Smooth muscle cell (in vitro differentiated cells): ENCODE measurements around the gene SATB1. TPM values are rescaled to one million over a fixed set of nuclear protein-coding genes. Genes with fewer than 3 reads are reported as not detected.

Experiments used
- DNase-seq: peaks from one replicate; lab custom pipeline; 2025; ENCODE audit not compliant: unreplicated experiment; lab: John Stamatoyannopoulos, UW
- H2AFZ ChIP-seq: fragments of 200-600 bp; sonication (generic); 2 replicates; pipeline ENCODE4 v1.6.0; 2016; ENCODE audit warnings: antibody characterized with exemption, low read depth, mild to moderate bottlenecking
- H3F3A ChIP-seq: fragments of 200-600 bp; sonication (generic); 2 replicates; pipeline ENCODE4 v1.6.0; 2017; ENCODE audit warnings: antibody characterized with exemption, low read depth
- H3K27ac ChIP-seq: fragments of 200-600 bp; sonication (generic); 2 replicates; pipeline ENCODE4 v1.5.1; 2016; ENCODE audit warnings: low read depth, mild to moderate bottlenecking
- H3K27me3 ChIP-seq: fragments of 200-600 bp; sonication (generic); 2 replicates; pipeline ENCODE4 v1.6.1; 2016; ENCODE audit warnings: low read depth, mild to moderate bottlenecking
- H3K36me3 ChIP-seq: fragments of 200-600 bp; sonication (generic); 2 replicates; pipeline ENCODE4 v1.5.1; 2016; ENCODE audit warnings: low read depth
- H3K4me1 ChIP-seq: fragments of 200-600 bp; sonication (generic); 2 replicates; pipeline ENCODE4 v1.5.1; 2016; ENCODE audit warnings: low read depth
- H3K4me2 ChIP-seq: fragments of 200-600 bp; sonication (generic); 2 replicates; pipeline ENCODE4 v1.6.0; 2016; ENCODE audit warnings: mild to moderate bottlenecking
- H3K4me3 ChIP-seq: fragments of 200-600 bp; sonication (generic); 2 replicates; pipeline ENCODE4 v1.5.1; 2016; ENCODE audit warnings: mild to moderate bottlenecking
- H3K79me2 ChIP-seq: fragments of 200-600 bp; sonication (generic); 2 replicates; pipeline ENCODE4 v1.6.0; 2016; ENCODE audit warnings: low read depth, mild to moderate bottlenecking
- H3K9ac ChIP-seq: fragments of 200-600 bp; sonication (generic); 2 replicates; pipeline ENCODE4 v1.6.0; 2016; ENCODE audit warnings: low read depth
- H3K9me3 ChIP-seq: fragments of 200-600 bp; sonication (generic); replicated peaks from 2 replicates; pipeline ENCODE4 v1.5.1; 2016; ENCODE audit warnings: low read depth
- H4K20me1 ChIP-seq: fragments of 200-600 bp; sonication (generic); 2 replicates; pipeline ENCODE4 v1.6.0; 2016; ENCODE audit warnings: low read depth
- WGBS: methylation state at CpG from one replicate; pipeline ENCODE4 v1.1.7; 2016; ENCODE audit warnings: low lambda C conversion rate; 5-methylcytosine and 5-hydroxymethylcytosine counted together
- polyA plus RNA-seq: library from polyadenylated mRNA; unstranded; fragments of >200 nt; fragmentation: Nextera tagmentation; extraction: Ambion mirVana; gene quantifications from 2 replicates; pipeline ENCODE4 v1.2.1, GENCODE V29; 2016
- total RNA-seq: library from RNA; depleted of rRNA; stranded (reverse); fragments of >200 nt; gene quantifications from 2 replicates; pipeline ENCODE4 v1.2.3, GENCODE V29; 2014
- TF ChIP-seq, protein P1 (sequence below): fragments of 200-600 bp; sonication (generic); IDR thresholded peaks from 2 replicates; pipeline ENCODE4 v1.5.1; 2017; ENCODE audit warnings: borderline replicate concordance, mild to moderate bottlenecking, antibody characterized with exemption; ENCODE audit not compliant: insufficient read depth, poor library complexity, severe bottlenecking

The SATB1 gene
- total and polyA plus RNA-seq, 2 experiments from 2014 or later = 4.1 to 9.3 TPM

DNA sequence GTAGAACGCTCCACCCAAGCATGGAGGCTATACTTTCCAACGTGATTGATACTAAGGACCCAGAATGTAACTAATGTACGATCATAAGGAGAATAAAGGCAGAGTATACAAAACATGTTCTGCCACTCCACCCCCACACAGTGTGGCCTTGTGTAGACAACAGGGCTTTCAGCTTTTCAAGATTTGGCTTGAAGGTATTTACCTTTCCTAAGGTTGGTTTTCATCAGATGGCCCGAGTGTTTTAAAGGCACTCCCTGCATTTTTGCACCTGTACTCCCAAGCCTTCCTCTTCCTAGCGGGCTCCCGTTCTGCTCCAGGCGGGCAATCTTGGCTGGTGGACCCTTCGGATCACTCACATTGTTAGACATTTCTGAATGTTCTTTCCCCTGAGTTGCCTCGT, 4.6 kb downstream of the SATB1 start:
- H2AFZ ChIP-seq = no peak overlapping the region
- H3K79me2 ChIP-seq = no peaks in the 10 kb centered on the region
- peaks cover 13% of the 10 kb centered on the region for H3K4me1 ChIP-seq
- no peaks in the 10 kb centered on the region for H3K36me3 ChIP-seq
- TF ChIP-seq, protein P1, sequence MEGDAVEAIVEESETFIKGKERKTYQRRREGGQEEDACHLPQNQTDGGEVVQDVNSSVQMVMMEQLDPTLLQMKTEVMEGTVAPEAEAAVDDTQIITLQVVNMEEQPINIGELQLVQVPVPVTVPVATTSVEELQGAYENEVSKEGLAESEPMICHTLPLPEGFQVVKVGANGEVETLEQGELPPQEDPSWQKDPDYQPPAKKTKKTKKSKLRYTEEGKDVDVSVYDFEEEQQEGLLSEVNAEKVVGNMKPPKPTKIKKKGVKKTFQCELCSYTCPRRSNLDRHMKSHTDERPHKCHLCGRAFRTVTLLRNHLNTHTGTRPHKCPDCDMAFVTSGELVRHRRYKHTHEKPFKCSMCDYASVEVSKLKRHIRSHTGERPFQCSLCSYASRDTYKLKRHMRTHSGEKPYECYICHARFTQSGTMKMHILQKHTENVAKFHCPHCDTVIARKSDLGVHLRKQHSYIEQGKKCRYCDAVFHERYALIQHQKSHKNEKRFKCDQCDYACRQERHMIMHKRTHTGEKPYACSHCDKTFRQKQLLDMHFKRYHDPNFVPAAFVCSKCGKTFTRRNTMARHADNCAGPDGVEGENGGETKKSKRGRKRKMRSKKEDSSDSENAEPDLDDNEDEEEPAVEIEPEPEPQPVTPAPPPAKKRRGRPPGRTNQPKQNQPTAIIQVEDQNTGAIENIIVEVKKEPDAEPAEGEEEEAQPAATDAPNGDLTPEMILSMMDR = no peak
- no peak overlapping the region for H3K4me2 ChIP-seq
- no peak overlapping the region for H3K9ac ChIP-seq
- 94% methylated on average over 9 of the region's 9 CpGs for WGBS
- no peaks in the 10 kb centered on the region for H4K20me1 ChIP-seq
- no peak overlapping the region for H3K4me3 ChIP-seq
- H3K9me3 ChIP-seq = no peaks in the 10 kb centered on the region
- no peak overlapping the region for H3K27ac ChIP-seq
- DNase-seq = no peak
- no peaks in the 10 kb centered on the region for H3F3A ChIP-seq
- H3K27me3 ChIP-seq = no peaks in the 10 kb centered on the region

DNA sequence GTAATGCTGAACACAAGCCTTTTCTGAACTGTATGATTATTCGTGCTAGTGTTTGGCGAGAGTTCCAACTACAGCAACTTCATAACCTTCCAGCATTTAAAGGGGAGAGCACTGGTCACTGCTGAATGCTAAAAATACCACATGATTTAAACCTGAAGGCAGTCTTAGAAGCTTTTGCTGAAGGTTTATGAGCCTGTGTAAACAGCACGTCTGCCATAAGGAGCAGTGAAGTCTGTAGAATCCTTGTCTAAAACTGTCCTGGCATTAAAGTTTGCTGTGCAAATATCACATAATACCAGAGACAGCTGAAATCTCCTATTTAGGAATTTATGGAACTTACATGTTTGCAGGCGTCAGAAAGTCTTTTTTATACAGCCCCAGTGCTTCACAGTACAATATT, 5.9 kb downstream of the SATB1 start:
- no peaks in the 10 kb centered on the region for H3K27me3 ChIP-seq
- H3K9ac ChIP-seq = no peak overlapping the region
- peak overlapping the region; percentile 38 for H2AFZ ChIP-seq
- H3K4me1 ChIP-seq = peaks cover 13% of the 10 kb centered on the region
- no peak for DNase-seq
- H3K79me2 ChIP-seq = no peaks in the 10 kb centered on the region
- TF ChIP-seq, protein P1 = no peak
- no peak overlapping the region for H3K27ac ChIP-seq
- peak overlapping the region; percentile 73 for H3K4me2 ChIP-seq
- H3K9me3 ChIP-seq = no peaks in the 10 kb centered on the region
- WGBS = 38% methylated on average over 4 of the region's 4 CpGs
- H3K36me3 ChIP-seq = no peaks in the 10 kb centered on the region
- no peaks in the 10 kb centered on the region for H4K20me1 ChIP-seq
- H3K4me3 ChIP-seq = peak overlapping the region; percentile 21
- H3F3A ChIP-seq = no peaks in the 10 kb centered on the region

DNA sequence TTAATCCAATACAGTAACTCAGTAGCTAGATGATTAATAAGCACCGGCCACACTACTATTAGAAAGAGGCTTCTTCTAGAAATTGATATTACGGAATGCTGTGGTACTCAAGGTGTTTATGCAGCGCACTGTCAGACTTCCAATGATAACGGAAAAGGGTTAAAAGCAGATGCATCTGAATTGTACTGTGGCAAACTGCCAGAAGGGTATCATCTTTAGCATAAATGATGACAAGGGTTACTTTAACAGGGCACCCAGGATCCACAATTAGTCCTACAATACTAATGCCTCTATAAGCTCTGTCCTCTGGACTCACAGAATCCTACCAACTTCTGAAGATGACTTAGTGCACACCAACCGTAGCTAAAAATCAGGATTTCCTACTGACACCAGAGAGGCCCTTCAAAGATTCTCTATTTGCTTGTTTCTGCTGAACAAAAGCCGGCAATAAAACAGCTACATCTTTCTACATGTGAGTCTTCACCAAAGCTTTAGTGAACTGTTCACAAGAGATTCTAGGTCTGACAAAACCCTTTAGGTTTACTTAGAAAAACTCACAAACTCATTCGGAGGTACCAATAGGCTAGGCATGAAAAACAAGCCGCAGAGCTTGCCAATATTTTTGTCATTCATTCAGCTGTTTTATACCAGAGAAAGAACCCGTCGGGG, 7.1 kb downstream of the SATB1 start:
- Histone ChIP-seq H3F3A (no peaks in the 10 kb centered on the region), H3K27ac (no peak overlapping the region), H2AFZ (no peak overlapping the region), H3K9me3 (no peaks in the 10 kb centered on the region), H3K9ac (no peak overlapping the region), H3K36me3 (no peaks in the 10 kb centered on the region), H3K79me2 (no peaks in the 10 kb centered on the region), H3K4me1 (peaks cover 10% of the 10 kb centered on the region), H4K20me1 (no peaks in the 10 kb centered on the region), H3K4me2 (no peak overlapping the region), H3K4me3 (no peak overlapping the region), H3K27me3 (no peaks in the 10 kb centered on the region)
- WGBS = 92% methylated on average over 10 of the region's 10 CpGs
- no peak for DNase-seq
- TF ChIP-seq, protein P1 = no peak

DNA sequence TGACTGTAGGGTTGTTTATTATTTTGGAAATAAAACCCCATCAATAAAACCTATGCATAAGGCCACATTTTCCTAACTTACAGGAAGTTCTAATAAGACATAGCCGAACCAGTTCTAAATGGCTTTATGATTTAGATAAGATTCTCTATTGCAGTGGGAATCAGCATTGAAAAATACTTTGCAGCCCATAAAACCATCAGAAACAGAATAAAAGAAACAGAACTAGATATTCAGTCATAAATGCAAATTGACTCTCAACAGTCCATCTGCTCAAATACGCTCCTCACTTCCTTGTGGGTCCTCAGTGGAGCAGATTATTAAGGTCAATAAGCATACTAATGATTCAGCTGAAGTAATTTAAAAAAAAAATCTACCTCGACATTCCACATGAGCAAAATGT, 8.8 kb downstream of the SATB1 start:
- no peak for DNase-seq
- WGBS = 89% methylated on average over 3 of the region's 3 CpGs
- H3K27me3 ChIP-seq = no peaks in the 10 kb centered on the region
- no peak overlapping the region for H3K9ac ChIP-seq
- TF ChIP-seq, protein P1 = no peak
- H3K4me3 ChIP-seq = no peak overlapping the region
- no peak overlapping the region for H3K27ac ChIP-seq
- no peaks in the 10 kb centered on the region for H3K4me1 ChIP-seq
- H3K4me2 ChIP-seq = no peak overlapping the region
- no peaks in the 10 kb centered on the region for H4K20me1 ChIP-seq
- no peaks in the 10 kb centered on the region for H3K36me3 ChIP-seq
- H3K9me3 ChIP-seq = no peaks in the 10 kb centered on the region
- no peaks in the 10 kb centered on the region for H3K79me2 ChIP-seq
- no peaks in the 10 kb centered on the region for H3F3A ChIP-seq
- no peak overlapping the region for H2AFZ ChIP-seq
